ENCODE results near the gene PIRT. TPM values are rescaled to one million over a fixed set of nuclear protein-coding genes. Genes with fewer than 3 reads are reported as not detected.

PIRT gene
- total and polyA plus RNA-seq, 3 experiments from 2014 or later: not detected

DNA sequence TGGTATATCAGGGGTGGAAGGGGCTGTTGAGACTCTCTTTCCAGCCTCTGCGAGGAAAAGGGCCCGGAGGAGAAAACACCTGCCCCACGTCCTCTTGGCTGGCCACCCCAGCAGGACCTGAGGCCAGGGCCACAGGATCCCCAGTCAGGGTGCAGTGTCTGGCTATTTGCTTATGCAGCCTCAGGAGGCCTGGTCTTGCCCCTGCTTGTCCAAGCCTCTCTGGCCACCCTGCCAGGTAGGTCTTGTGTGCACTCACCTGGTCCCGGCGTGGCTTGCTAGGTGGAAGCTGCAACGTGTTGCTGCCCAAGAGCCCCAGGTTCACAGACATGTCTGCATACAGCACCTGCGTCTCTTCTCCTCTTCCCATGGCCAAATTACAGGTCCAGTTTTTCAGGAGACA lies 34.5 kb downstream of the PIRT start:
- Mint-ChIP-seq H3K4me1 (no peaks in the 10 kb centered on the region), H3K4me3 (no peak overlapping the region), H3K9me3 (no peaks in the 10 kb centered on the region), H3K27ac (no peak overlapping the region), H3K36me3 (no peaks in the 10 kb centered on the region), H3K27me3 (peaks cover 0 to 4% of the 10 kb centered on the region in 2 donors)
- H3K27ac ChIP-seq (ENCODE audit: low read depth, low read length): no peak overlapping the region
- DNase-seq: no peak
- H3K4me1 ChIP-seq (ENCODE audit: insufficient read depth, low read length): no peaks in the 10 kb centered on the region
- no peaks in the 10 kb centered on the region for H3K9me3 ChIP-seq (ENCODE audit: low read length)
- no peaks in the 10 kb centered on the region for H3K27me3 ChIP-seq (ENCODE audit: insufficient read depth, low read length, poor library complexity, severe bottlenecking)
- CTCF ChIA-PET: no interaction called here
- no peak overlapping the region for H3K4me3 ChIP-seq (ENCODE audit: low read length)
- POLR2A ChIA-PET: no interaction called here
- H3K36me3 ChIP-seq (ENCODE audit: insufficient read depth, low read length): no peaks in the 10 kb centered on the region

- ChIA-PET CTCF (no interaction called here), POLR2A (no interaction called here)
- Histone ChIP-seq H3K9me3 (ENCODE audit: low read length) (no peaks in the 10 kb centered on the region), H3K36me3 (ENCODE audit: insufficient read depth, low read length) (no peaks in the 10 kb centered on the region), H3K27ac (ENCODE audit: low read depth, low read length) (no peak overlapping the region), H3K27me3 (ENCODE audit: insufficient read depth, low read length, poor library complexity, severe bottlenecking) (no peaks in the 10 kb centered on the region), H3K4me1 (ENCODE audit: insufficient read depth, low read length) (no peaks in the 10 kb centered on the region), H3K4me3 (ENCODE audit: low read length) (no peak overlapping the region)
- no peaks in the 10 kb centered on the region for H3K9me3 Mint-ChIP-seq
- no peak overlapping the region for H3K27ac Mint-ChIP-seq
- no peak for DNase-seq
- H3K36me3 Mint-ChIP-seq: no peaks in the 10 kb centered on the region
- H3K27me3 Mint-ChIP-seq: peaks cover 0 to 4% of the 10 kb centered on the region in 2 donors
- no peak overlapping the region for H3K4me3 Mint-ChIP-seq
- no peaks in the 10 kb centered on the region for H3K4me1 Mint-ChIP-seq
Observed at GRCh38 chr17:10802496-10803284, 35.2 kb downstream of the PIRT start.

- no peak overlapping the region for H3K27ac Mint-ChIP-seq
- Histone ChIP-seq H3K27me3 (ENCODE audit: insufficient read depth, low read length, poor library complexity, severe bottlenecking) (no peaks in the 10 kb centered on the region), H3K36me3 (ENCODE audit: insufficient read depth, low read length) (no peaks in the 10 kb centered on the region), H3K4me1 (ENCODE audit: insufficient read depth, low read length) (no peaks in the 10 kb centered on the region), H3K9me3 (ENCODE audit: low read length) (no peaks in the 10 kb centered on the region), H3K27ac (ENCODE audit: low read depth, low read length) (no peak overlapping the region), H3K4me3 (ENCODE audit: low read length) (no peak overlapping the region)
- H3K4me1 Mint-ChIP-seq: no peaks in the 10 kb centered on the region
- ChIA-PET POLR2A (no interaction called here), CTCF (no interaction called here)
- H3K9me3 Mint-ChIP-seq: no peaks in the 10 kb centered on the region
- H3K27me3 Mint-ChIP-seq: no peaks in the 10 kb centered on the region
- no peak for DNase-seq
- no peak overlapping the region for H3K4me3 Mint-ChIP-seq
- H3K36me3 Mint-ChIP-seq: no peaks in the 10 kb centered on the region
Observed at GRCh38 chr17:10799407-10799806, 38.5 kb downstream of the PIRT start.

DNA sequence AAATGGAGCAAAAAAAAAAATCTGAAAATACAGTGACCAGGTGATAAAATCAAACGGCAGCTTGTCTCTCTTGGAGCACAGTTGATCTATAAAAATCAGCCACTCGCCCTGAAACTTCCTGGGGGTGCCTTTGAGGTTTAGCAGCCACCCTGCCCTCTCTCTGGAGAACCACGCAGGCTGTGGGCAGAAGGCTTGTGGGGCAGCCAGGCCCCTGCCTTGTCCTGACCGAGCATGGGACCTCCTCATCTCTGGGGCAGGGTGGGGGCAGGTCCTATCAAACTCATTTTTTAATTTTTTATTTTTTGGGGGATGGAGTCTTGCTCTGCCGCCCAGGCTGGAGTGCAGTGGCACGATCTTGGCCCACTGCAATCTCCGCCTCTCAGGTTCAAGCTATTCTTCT lies 39.0 kb downstream of the PIRT start:
- ChIA-PET CTCF (no interaction called here), POLR2A (no interaction called here)
- Mint-ChIP-seq H3K4me3 (no peak overlapping the region), H3K4me1 (no peaks in the 10 kb centered on the region), H3K27ac (no peak overlapping the region), H3K36me3 (no peaks in the 10 kb centered on the region), H3K27me3 (peaks cover 1 to 2% of the 10 kb centered on the region in 2 donors), H3K9me3 (no peaks in the 10 kb centered on the region)
- no peak overlapping the region for H3K27ac ChIP-seq (ENCODE audit: low read depth, low read length)
- no peaks in the 10 kb centered on the region for H3K27me3 ChIP-seq (ENCODE audit: insufficient read depth, low read length, poor library complexity, severe bottlenecking)
- no peaks in the 10 kb centered on the region for H3K9me3 ChIP-seq (ENCODE audit: low read length)
- DNase-seq: no peak
- H3K4me3 ChIP-seq (ENCODE audit: low read length): no peak overlapping the region
- no peaks in the 10 kb centered on the region for H3K36me3 ChIP-seq (ENCODE audit: insufficient read depth, low read length)
- H3K4me1 ChIP-seq (ENCODE audit: insufficient read depth, low read length): no peaks in the 10 kb centered on the region

DNA sequence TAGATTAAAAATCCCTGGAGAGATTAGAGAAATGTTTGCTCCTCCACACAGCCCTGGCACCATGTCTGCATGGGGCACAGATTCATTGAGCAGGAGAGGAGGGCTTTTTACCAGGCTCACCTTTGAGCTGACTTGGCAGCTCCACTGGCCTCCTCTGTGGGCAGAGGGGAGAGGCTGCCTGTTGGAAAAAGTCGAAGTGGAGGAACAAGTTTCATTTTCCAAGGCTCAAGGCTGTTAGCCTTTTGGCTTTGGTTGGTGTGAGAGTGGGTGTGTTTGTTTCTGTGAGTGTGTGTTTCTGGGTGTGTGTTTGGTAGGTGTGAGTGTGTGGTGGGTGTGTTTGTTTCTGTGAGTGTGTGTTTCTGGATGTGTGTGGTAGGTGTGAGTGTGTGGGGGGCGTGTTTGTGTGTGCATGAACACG lies 39.5 kb downstream of the PIRT start:
- Histone ChIP-seq H3K36me3 (ENCODE audit: insufficient read depth, low read length) (no peaks in the 10 kb centered on the region), H3K27me3 (ENCODE audit: insufficient read depth, low read length, poor library complexity, severe bottlenecking) (no peaks in the 10 kb centered on the region), H3K9me3 (ENCODE audit: low read length) (no peaks in the 10 kb centered on the region), H3K27ac (ENCODE audit: low read depth, low read length) (no peak overlapping the region), H3K4me3 (ENCODE audit: low read length) (no peak overlapping the region), H3K4me1 (ENCODE audit: insufficient read depth, low read length) (no peaks in the 10 kb centered on the region)
- DNase-seq: no peak
- Mint-ChIP-seq H3K36me3 (no peaks in the 10 kb centered on the region), H3K27me3 (peaks cover 2 to 7% of the 10 kb centered on the region in 2 donors), H3K9me3 (no peaks in the 10 kb centered on the region), H3K4me3 (no peak overlapping the region), H3K4me1 (no peaks in the 10 kb centered on the region), H3K27ac (no peak overlapping the region)
- ChIA-PET CTCF (no interaction called here), POLR2A (no interaction called here)

DNA sequence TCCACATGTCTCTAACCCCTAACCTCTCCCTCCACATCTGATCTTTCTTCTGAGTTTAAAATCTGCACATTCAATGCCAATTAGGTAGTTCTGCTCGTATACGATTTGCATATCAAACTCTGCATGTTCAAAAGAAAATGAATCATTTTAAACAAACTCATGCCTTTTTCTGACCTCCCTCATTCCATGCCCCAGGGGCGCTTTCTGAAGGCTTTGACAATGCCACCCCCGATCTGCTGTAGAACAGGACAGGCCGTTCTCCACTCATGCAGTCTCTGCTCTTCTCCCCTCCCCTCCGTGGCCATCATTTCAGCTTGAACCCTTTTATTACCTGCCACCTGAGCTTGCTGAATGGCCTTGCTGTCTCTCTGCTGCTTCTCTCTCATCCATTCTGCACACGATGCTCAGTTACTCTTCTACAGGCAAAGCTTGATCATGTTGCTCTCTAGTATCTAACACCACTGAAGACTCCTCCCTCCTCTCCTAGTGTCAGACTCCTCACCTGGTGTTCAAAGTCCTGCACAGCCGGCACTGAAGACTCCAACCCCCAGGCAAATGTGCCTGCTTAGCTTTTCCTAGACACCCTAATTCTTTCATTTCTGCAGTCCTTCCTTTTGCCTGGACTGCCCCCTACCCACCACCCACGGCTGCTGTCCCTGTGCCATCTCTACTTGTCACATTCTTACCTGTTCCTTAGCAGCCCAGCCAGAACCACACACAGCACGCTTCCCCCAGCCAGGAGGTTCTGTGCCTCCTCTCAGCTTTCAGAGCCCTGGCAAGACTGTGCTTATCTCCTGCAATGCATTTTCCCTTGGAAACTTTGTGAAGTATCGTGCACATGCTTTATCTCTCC lies 40.2 kb downstream of the PIRT start:
- DNase-seq: no peak
- POLR2A ChIA-PET: no interaction called here
- Mint-ChIP-seq H3K4me1 (no peaks in the 10 kb centered on the region), H3K27me3 (peaks cover 2 to 7% of the 10 kb centered on the region in 2 donors), H3K36me3 (no peaks in the 10 kb centered on the region), H3K9me3 (no peaks in the 10 kb centered on the region), H3K4me3 (no peak overlapping the region), H3K27ac (no peak overlapping the region)
- no peaks in the 10 kb centered on the region for H3K27me3 ChIP-seq (ENCODE audit: insufficient read depth, low read length, poor library complexity, severe bottlenecking)
- CTCF ChIA-PET: no interaction called here
- H3K27ac ChIP-seq (ENCODE audit: low read depth, low read length): no peak overlapping the region
- no peaks in the 10 kb centered on the region for H3K36me3 ChIP-seq (ENCODE audit: insufficient read depth, low read length)
- no peak overlapping the region for H3K4me3 ChIP-seq (ENCODE audit: low read length)
- H3K4me1 ChIP-seq (ENCODE audit: insufficient read depth, low read length): no peaks in the 10 kb centered on the region
- H3K9me3 ChIP-seq (ENCODE audit: low read length): no peaks in the 10 kb centered on the region

- POLR2A ChIA-PET: no interaction called here
- peaks cover 10 to 11% of the 10 kb centered on the region in 2 donors for H3K27me3 Mint-ChIP-seq
- no peak overlapping the region for H3K27ac Mint-ChIP-seq
- Histone ChIP-seq H3K4me1 (ENCODE audit: insufficient read depth, low read length) (no peaks in the 10 kb centered on the region), H3K27ac (ENCODE audit: low read depth, low read length) (no peak overlapping the region), H3K4me3 (ENCODE audit: low read length) (no peak overlapping the region), H3K27me3 (ENCODE audit: insufficient read depth, low read length, poor library complexity, severe bottlenecking) (no peaks in the 10 kb centered on the region), H3K36me3 (ENCODE audit: insufficient read depth, low read length) (no peaks in the 10 kb centered on the region), H3K9me3 (ENCODE audit: low read length) (no peaks in the 10 kb centered on the region)
- no peaks in the 10 kb centered on the region for H3K9me3 Mint-ChIP-seq
- DNase-seq: no peak
- no peaks in the 10 kb centered on the region for H3K36me3 Mint-ChIP-seq
- CTCF ChIA-PET: no interaction called here
- H3K4me3 Mint-ChIP-seq: no peak overlapping the region
- no peaks in the 10 kb centered on the region for H3K4me1 Mint-ChIP-seq
Observed at GRCh38 chr17:10793816-10794215, 44.1 kb downstream of the PIRT start.

- CTCF ChIA-PET: no interaction called here
- H3K4me3 Mint-ChIP-seq: no peak overlapping the region
- H3K4me1 Mint-ChIP-seq: no peaks in the 10 kb centered on the region
- no peaks in the 10 kb centered on the region for H3K27me3 ChIP-seq (ENCODE audit: insufficient read depth, low read length, poor library complexity, severe bottlenecking)
- no peaks in the 10 kb centered on the region for H3K36me3 Mint-ChIP-seq
- H3K9me3 Mint-ChIP-seq: no peaks in the 10 kb centered on the region
- H3K36me3 ChIP-seq (ENCODE audit: insufficient read depth, low read length): no peaks in the 10 kb centered on the region
- no peak for DNase-seq
- H3K27ac ChIP-seq (ENCODE audit: low read depth, low read length): no peak overlapping the region
- peaks cover 10 to 13% of the 10 kb centered on the region in 2 donors for H3K27me3 Mint-ChIP-seq
- H3K4me1 ChIP-seq (ENCODE audit: insufficient read depth, low read length): no peaks in the 10 kb centered on the region
- H3K4me3 ChIP-seq (ENCODE audit: low read length): no peak overlapping the region
- H3K27ac Mint-ChIP-seq: no peak overlapping the region
- H3K9me3 ChIP-seq (ENCODE audit: low read length): no peaks in the 10 kb centered on the region
- POLR2A ChIA-PET: no interaction called here
Observed at GRCh38 chr17:10793256-10793655, 44.6 kb downstream of the PIRT start.

Data from CD8-positive, alpha-beta memory T cell (primary cell).